Activated B cell treated with CpG ODN at 0.5 μM for 24 hours (primary cell): ENCODE measurements around the gene GFY. TPM values are rescaled to one million over a fixed set of nuclear protein-coding genes. Genes with fewer than 3 reads are reported as not detected.
"Not testable (repeated sequence)": the region's sequence is repeated elsewhere in the genome, so short reads cannot be mapped to it uniquely, and the experiment has no call there.

Experiments
- ATAC-seq: fragments of 200-7000 bp; cut with Tn5 transposase; one replicate; pipeline ENCODE4 v1.10.0; 2021; ENCODE audit warnings: low read depth, mild to moderate bottlenecking, moderate library complexity
- CTCF ChIA-PET: fragments of 350-600 bp; sonication (Branson Sonifier 250); formaldehyde crosslinking; loops from one replicate; lab custom pipeline; 2021; ENCODE audit warnings: antibody characterized with exemption; lab: Charles Lee
- POLR2A ChIA-PET: fragments of 350-600 bp; sonication (Branson Sonifier 250); formaldehyde crosslinking; loops from one replicate; lab custom pipeline; 2021; ENCODE audit warnings: antibody characterized with exemption; lab: Charles Lee
- DNase-seq: peaks from one replicate; pipeline ENCODE4 v3.0.0; 2022
- H3K27ac Mint-ChIP-seq: one replicate; pipeline ENCODE4 v1.8.0; 2020; ENCODE audit warnings: mixed read lengths
- H3K27me3 Mint-ChIP-seq: one replicate; pipeline ENCODE4 v1.8.0; 2021; ENCODE audit warnings: mixed read lengths
- H3K36me3 Mint-ChIP-seq: one replicate; pipeline ENCODE4 v1.8.0; 2021; ENCODE audit warnings: low read depth, mixed read lengths
- H3K4me1 Mint-ChIP-seq: one replicate; pipeline ENCODE4 v1.8.0; 2021; ENCODE audit warnings: mixed read lengths
- H3K4me3 Mint-ChIP-seq: one replicate; pipeline ENCODE4 v1.8.0; 2020; ENCODE audit warnings: mild to moderate bottlenecking, mixed read lengths
- H3K9me3 Mint-ChIP-seq: one replicate; pipeline ENCODE4 v1.8.0; 2020; ENCODE audit warnings: mixed read lengths
- intact Hi-C: fragments of 100-400 bp; cut with micrococcal nuclease; formaldehyde crosslinking; loops from one replicate; pipeline ENCODE4 v1.15.1; 2024
- total RNA-seq: library from RNA; stranded (reverse); gene quantifications from 2 replicates; pipeline ENCODE4 v1.2.3, GENCODE V29; 2022
- TF ChIP-seq, protein P1 (sequence below): fragments of 200-600 bp; IDR thresholded peaks from one replicate; pipeline ENCODE4 v1.8.0; 2022; ENCODE audit warnings: antibody characterized with exemption, mild to moderate bottlenecking

GFY gene
- total RNA-seq, 1 donor from 2014 or later: not detected

DNA sequence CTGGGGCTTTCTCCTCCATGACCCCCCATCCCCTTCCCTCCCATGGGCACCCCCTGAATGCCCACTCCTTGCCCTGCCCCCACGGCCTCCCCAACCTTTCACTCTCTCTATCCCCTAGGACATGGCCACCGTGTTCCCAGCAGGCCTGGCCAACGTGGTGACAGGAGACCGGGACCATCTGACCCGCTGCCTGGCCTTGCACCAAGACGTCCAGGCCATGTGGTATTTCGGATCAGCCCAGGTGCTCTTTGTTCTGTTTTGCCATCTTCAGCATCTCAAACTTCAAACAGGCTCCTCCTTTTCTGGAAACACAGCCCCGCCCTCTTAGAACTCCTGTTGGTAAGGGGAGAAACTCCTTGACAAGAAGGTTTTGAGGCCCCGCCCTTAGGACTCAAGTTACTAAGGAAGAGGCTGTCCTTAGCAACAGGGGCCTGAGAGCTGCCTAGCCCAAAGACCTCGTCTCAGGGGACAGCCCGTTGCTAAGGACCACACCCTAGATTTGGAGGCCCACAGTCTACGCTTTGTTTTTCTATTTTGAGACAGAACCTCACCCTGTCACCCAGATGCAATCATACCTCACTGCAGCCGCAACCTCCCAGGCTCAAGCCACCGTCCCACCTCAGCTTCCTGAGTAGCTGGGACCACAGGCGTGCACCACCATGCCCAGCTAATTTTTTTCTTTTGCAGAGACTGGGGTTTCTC lies 43.7 kb downstream of the GFY start:
- Mint-ChIP-seq H3K27me3 (no peaks in the 10 kb centered on the region), H3K9me3 (no peaks in the 10 kb centered on the region), H3K4me1 (peaks cover 46% of the 10 kb centered on the region), H3K4me3 (peak overlapping the region; percentile 61), H3K36me3 (peaks cover 23% of the 10 kb centered on the region), H3K27ac (peak overlapping the region; percentile 97)
- peak; percentile 76 for ATAC-seq
- CTCF ChIA-PET: interaction anchor here (0.7 to 2.5 kb wide), 7 partner anchors 10 to 202 kb away, joined by 3 to 22 read pairs (median 5); partner anchors contain the start of genes PIH1D1 and SLC17A7
- peak; percentile 72 for DNase-seq
- TF ChIP-seq, protein P1, sequence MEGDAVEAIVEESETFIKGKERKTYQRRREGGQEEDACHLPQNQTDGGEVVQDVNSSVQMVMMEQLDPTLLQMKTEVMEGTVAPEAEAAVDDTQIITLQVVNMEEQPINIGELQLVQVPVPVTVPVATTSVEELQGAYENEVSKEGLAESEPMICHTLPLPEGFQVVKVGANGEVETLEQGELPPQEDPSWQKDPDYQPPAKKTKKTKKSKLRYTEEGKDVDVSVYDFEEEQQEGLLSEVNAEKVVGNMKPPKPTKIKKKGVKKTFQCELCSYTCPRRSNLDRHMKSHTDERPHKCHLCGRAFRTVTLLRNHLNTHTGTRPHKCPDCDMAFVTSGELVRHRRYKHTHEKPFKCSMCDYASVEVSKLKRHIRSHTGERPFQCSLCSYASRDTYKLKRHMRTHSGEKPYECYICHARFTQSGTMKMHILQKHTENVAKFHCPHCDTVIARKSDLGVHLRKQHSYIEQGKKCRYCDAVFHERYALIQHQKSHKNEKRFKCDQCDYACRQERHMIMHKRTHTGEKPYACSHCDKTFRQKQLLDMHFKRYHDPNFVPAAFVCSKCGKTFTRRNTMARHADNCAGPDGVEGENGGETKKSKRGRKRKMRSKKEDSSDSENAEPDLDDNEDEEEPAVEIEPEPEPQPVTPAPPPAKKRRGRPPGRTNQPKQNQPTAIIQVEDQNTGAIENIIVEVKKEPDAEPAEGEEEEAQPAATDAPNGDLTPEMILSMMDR: no peak
- POLR2A ChIA-PET: interaction anchor here (0.6 to 11.0 kb wide), 12 partner anchors 15 to 402 kb away, joined by 3 to 193 read pairs (median 8); partner anchors contain the start of genes ALDH16A1, CD37, NOSIP and PIH1D1
- intact Hi-C loops: loop anchor here (1.0 to 2.0 kb wide), 4 partner anchors 16 to 171 kb away; partner anchors contain the start of genes ALDH16A1, RPL13A, RPS11 and RRAS

DNA sequence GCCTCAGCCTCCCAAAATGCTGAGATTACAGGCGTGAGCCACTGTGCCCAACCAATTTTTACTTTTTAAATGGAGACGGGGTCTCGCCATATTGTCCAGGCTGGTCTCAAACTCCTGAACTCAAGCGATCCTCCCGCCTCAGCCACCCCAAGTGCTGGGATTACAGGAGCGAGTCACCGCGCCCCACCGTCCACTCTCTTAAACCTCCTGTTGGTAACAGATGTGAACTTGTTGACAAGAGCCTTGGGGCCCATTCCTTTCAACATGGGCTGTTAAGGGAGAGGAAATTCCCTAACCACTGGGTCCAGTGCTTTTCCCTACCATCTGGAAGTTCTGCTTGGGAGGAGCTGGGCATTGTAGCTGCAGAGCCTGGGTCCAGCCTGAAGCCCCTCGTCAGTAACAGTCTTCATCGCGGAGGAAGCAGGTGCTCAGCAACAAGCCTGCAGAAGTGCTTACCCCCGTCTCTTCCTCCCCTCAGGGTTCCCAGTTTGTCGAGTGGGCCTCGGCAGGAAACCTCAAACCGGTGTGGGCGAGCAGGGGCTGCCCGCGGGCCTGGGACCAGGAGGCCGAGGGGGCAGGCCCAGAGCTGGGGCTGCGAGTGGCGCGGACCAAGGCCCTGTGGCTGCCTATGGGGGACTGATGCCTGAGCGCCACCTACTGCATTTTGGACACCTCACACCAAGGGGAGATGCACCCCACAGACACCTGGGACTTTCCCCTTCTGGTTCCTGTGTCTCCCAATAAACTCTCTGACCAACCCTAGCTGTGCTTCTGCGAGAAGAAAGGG lies 44.8 kb downstream of the GFY start:
- peaks cover 16% of the 10 kb centered on the region for H3K36me3 Mint-ChIP-seq
- no peaks in the 10 kb centered on the region for H3K9me3 Mint-ChIP-seq
- H3K4me1 Mint-ChIP-seq: peaks cover 57% of the 10 kb centered on the region
- H3K4me3 Mint-ChIP-seq: peak overlapping the region; percentile 41
- no peaks in the 10 kb centered on the region for H3K27me3 Mint-ChIP-seq
- intact Hi-C loops: loop anchor here (1.0 to 2.0 kb wide), 9 partner anchors 17 to 244 kb away; partner anchors contain the start of genes ALDH16A1, CD37, RPL13A and RPS11
- TF ChIP-seq, protein P1: no peak
- ATAC-seq (peak; percentile 63), DNase-seq (peak; percentile 75)
- ChIA-PET CTCF (interaction anchor here (0.6 to 2.5 kb wide), 18 partner anchors 9 to 271 kb away, joined by 3 to 22 read pairs (median 4); partner anchors contain the start of genes ALDH16A1, PIH1D1 and SLC17A7), POLR2A (interaction anchor here (0.5 to 11.0 kb wide), 31 partner anchors 9 to 756 kb away, joined by 3 to 193 read pairs (median 5); partner anchors contain the start of genes AKT1S1, ALDH16A1, CD37 and NOSIP)
- peak overlapping the region; percentile 91 for H3K27ac Mint-ChIP-seq

DNA sequence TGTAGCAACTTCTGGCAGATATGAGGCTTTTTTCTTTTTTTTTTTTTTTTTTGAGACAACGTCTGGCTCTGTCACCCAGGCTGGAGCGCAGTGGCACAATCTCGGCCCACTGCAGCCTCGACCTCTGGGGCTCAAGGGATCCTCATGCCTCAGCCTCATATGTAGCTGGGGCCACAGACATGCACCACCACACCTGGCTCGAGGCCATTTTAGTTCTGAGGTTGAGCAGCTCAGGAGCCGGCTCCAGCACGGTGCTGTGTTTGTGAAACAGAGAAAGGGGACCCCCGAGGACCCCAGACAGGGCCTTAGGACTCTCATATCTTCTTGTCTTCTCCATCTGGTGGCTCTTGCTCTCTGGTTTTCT lies 45.4 kb downstream of the GFY start:
- ATAC-seq (peak; percentile 0), DNase-seq (no peak)
- TF ChIP-seq, protein P1: no peak
- CTCF ChIA-PET: interaction anchor here (0.7 to 2.5 kb wide), 14 partner anchors 14 to 263 kb away, joined by 3 to 22 read pairs (median 4); partner anchors contain the start of genes ALDH16A1, PIH1D1 and SLC17A7
- H3K9me3 Mint-ChIP-seq: no peaks in the 10 kb centered on the region
- POLR2A ChIA-PET: interaction anchor here (0.5 to 11.0 kb wide), 25 partner anchors 9 to 757 kb away, joined by 3 to 193 read pairs (median 4); partner anchors contain the start of genes AKT1S1, ALDH16A1, CD37 and NUP62
- no peaks in the 10 kb centered on the region for H3K27me3 Mint-ChIP-seq
- H3K36me3 Mint-ChIP-seq: peaks cover 16% of the 10 kb centered on the region
- intact Hi-C loops: loop anchor here (1.0 to 2.0 kb wide), 5 partner anchors 27 to 244 kb away; partner anchors contain the start of gene CD37
- H3K27ac Mint-ChIP-seq: peak overlapping the region; percentile 91
- peaks cover 63% of the 10 kb centered on the region for H3K4me1 Mint-ChIP-seq
- H3K4me3 Mint-ChIP-seq: peak overlapping the region; percentile 41

DNA sequence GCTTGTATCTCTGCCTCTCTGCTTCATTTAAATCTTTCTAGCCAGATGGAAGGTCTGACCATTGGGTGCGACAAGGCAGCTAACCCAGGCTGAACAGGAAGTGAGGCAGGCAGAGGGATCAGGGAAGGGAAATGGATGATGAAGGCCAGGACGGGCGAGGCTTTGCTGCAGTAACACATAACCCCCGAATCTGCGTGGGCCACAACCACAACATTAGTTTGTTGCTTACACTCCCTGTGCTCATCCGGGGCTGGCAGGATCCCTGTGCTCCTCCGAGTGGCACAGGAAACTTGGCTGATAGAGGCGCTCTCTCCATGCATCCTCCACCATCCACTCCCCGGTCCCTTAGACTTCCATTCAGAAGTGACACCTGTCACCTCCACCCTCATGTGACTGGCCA lies 47.7 kb downstream of the GFY start:
- ATAC-seq: no peak
- Mint-ChIP-seq H3K4me3 (no peak overlapping the region), H3K27me3 (no peaks in the 10 kb centered on the region), H3K9me3 (no peaks in the 10 kb centered on the region), H3K4me1 (peaks cover 72% of the 10 kb centered on the region), H3K36me3 (peaks cover 11% of the 10 kb centered on the region), H3K27ac (peak overlapping the region; percentile 91)
- no peak for DNase-seq
- CTCF ChIA-PET: interaction anchor here (0.6 to 1.9 kb wide), 9 partner anchors 20 to 246 kb away, joined by 3 to 20 read pairs (median 4); partner anchors contain the start of gene ALDH16A1
- TF ChIP-seq, protein P1: no peak
- POLR2A ChIA-PET: interaction anchor here (0.5 to 11.0 kb wide), 11 partner anchors 11 to 386 kb away, joined by 3 to 193 read pairs (median 6); partner anchors contain the start of genes ALDH16A1, PIH1D1 and RPL13A
- intact Hi-C loops: no loop called here

DNA sequence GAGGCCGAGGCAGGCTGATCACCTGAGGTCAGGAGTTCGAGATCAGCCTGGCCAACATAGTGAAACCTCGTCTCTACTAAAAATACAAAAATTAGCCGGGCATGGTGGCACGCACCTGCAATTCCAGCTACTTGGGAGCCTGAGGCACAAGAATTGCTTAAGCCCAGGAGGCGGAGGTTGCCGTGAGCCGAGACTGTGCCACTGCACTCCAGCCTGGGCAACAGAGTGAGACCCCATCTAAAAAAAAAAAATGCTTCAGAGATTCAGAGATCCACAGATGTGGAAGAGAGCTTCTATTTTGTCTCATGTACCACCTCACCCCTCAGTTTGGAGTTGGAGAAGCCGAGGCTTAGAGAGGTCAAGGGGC lies 48.3 kb downstream of the GFY start:
- intact Hi-C loops, H3K27me3 Mint-ChIP-seq, DNase-seq, H3K9me3 Mint-ChIP-seq, ATAC-seq, H3K36me3 Mint-ChIP-seq: not testable (repeated sequence)
- ChIA-PET CTCF (interaction anchor here (0.7 to 1.9 kb wide), 16 partner anchors 15 to 248 kb away, joined by 3 to 20 read pairs (median 4); partner anchors contain the start of gene ALDH16A1), POLR2A (interaction anchor here (0.5 to 11.0 kb wide), 11 partner anchors 14 to 386 kb away, joined by 3 to 193 read pairs (median 5); partner anchors contain the start of genes ALDH16A1, PIH1D1, RPL13A and RPS11)
- H3K27ac Mint-ChIP-seq: peak overlapping the region; percentile 91
- H3K4me1 Mint-ChIP-seq: peaks cover 69% of the 10 kb centered on the region
- peak overlapping the region; percentile 92 for H3K4me3 Mint-ChIP-seq
